ENCODE measurements around the gene RFT1. TPM values are rescaled to one million over a fixed set of nuclear protein-coding genes. Genes with fewer than 3 reads are reported as not detected.

Gene RFT1
- total RNA-seq, 2 experiments from 2014 or later: 55.3 to 58.1 TPM

DNA sequence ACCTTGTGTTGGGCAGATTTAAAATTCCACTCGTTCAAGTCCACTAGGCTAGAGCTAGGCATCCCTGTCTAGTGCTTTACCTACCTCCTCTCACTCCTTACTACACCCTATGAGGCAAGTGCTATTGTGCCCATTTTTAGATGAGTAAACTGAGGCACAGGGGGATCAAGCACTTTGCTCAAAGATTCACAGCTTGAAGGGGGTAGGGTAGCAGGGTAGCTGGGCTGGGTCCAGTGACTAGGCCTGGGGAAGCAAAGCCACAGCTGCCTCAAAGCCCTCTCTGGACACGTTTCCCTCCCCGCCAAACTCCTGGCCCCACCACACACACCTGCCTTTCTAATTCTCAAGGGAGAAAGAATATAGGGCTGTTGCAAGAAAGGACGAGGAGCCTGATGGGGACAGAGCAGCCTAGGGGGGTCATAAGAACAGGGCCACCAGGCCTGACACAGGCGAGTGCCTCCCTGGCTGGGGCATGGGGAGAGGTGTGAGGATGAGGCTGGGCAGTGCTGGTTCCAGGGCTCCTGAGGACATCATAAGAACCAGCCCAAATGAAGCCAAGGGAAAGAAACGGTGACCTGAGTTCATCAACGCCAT lies 49.5 kb downstream of the RFT1 start:
- POLR2A ChIA-PET: no interaction called here

DNA sequence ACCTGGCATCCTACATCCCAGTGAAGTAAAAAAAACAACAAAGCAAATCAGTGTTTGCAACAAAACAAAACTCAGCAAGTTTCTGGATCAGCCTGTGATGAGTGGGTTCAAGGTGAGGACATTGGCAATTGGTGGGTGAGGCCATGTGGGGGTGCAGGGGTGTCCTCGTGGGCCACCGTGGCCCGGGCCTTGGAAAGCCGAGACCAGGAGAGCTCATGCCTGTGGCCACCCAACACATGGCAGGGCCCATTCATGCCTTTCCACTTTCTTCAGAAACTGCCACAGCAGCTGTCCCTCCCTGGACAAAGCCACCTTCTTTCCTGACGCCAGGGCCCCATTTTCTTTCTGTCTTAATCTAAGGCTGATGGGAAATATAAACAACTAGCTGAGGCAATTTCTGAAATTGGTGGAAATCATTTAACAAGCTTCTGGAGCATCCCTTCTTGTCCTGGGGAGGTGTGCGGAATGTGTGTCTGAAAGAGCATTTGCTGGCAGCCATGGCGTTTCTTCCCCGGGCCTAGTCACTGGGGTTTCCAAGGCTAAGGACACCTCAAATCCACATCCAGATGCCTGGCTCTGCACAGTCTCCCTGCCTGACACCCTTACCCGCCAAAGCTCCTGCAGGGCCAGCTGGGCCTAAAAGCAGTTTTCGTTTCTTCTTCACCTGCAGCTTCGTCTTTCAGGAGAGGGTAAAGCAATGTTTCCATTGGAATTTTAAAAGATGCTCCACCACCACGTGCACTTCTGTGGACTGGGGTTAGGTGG lies 50.3 kb downstream of the RFT1 start:
- CTCF ChIA-PET: interaction anchor here (0.9 kb wide), 1 partner anchor 142 kb away, joined by 3 read pairs; no protein-coding TSS in a partner anchor
- POLR2A ChIA-PET: no interaction called here

More for the DNA sequence above, 49.5 kb downstream of the RFT1 start:
- CTCF ChIA-PET: interaction anchor here (0.9 kb wide), 1 partner anchor 143 kb away, joined by 3 read pairs; no protein-coding TSS in a partner anchor

DNA sequence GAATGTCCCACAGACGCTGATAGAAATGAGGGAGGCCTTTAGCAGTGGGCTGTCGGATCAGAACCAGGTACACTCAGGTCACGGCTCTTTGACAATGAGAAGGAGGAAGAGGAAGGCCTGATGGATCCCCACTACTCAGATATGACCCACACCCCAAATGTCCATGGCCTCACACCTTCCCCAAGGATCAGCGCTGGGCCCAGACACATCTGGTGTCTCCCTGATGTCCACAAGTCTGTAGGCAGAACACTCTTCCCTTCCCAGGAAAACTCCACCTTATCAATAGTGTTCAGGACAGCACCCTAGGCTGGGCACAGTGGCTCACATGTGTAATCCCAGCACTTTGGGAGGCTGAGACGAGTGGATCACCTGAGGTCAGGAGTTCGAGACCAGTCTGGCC lies 51.1 kb downstream of the RFT1 start:
- POLR2A ChIA-PET: no interaction called here
- CTCF ChIA-PET: no interaction called here

DNA sequence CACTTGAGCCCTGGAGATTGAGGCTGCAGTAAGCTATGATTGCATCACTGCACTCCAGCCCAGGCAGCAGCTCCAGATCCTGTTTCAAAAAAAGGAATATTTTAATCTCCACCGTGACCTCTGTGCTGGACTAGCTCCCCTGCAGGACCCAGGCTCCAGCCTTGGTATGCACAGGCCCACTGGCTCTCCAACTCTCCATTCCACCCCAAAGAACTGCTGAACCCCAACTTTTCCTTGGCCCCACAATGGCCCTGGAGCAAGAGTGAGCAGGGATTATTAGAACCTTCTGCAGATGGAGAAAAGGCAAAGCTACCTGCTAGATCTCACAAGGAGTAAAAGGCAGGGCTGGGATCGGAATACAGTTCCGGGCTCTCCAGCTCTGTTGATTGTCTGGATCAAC lies 51.6 kb downstream of the RFT1 start:
- CTCF ChIA-PET: no interaction called here

DNA sequence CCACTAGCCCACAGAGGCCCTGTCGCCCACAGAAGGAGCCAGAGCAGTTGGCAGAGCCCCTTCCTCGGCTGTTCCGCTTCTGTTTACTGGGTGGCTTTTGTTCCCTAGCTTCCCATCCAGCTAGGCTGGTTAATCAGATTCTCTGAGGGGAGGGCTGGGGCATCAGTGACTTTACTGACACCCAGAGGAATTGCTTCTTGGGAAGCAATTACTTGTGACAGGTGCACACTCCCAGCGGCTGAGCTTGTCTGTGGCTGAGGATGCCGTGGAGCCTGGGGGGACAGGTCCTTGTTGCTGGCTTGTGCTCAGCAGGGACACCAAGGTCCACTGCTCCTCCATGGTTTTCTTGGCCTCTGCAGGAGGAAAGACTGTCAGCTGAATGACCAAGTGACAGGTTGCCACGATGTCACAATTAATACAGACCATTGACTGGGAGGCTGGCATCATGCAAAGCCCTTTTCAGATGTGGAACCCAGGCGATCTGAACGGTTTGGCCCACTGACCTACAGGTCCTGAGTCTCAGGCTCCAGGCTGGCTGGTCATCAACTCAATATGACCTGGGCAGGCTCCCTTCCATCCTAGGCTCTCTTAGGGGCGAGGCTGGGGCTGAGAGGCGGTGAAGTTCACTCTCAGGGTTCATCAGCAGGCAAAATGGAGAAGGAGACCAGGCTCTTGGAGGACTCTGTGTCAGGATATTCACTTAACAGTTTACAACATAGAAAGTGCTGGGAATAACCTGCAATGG lies 52.6 kb downstream of the RFT1 start:
- ChIA-PET CTCF (no interaction called here), POLR2A (no interaction called here)

More for the DNA sequence above, 51.6 kb downstream of the RFT1 start:
- POLR2A ChIA-PET: no interaction called here

DNA sequence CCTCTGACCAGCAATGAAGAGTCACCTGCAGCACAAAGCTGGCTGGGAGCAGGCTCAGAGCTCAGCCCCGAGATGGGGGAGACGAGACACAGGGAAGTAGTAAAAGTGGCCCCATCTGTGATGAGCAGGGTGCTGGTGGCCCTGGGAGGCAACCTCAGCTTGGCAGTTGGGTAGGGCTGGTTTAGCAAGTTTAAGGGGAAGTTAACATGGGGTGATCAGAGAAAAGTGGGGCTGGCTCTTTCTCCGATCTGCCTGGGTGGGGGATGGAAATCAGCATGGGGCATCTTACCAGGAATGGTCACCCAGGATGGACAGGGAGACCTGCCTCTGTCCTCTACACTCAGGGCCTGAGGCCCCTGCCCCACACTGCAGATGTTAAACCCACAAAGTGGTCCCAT lies 54.5 kb downstream of the RFT1 start:
- ChIA-PET POLR2A (no interaction called here), CTCF (no interaction called here)

DNA sequence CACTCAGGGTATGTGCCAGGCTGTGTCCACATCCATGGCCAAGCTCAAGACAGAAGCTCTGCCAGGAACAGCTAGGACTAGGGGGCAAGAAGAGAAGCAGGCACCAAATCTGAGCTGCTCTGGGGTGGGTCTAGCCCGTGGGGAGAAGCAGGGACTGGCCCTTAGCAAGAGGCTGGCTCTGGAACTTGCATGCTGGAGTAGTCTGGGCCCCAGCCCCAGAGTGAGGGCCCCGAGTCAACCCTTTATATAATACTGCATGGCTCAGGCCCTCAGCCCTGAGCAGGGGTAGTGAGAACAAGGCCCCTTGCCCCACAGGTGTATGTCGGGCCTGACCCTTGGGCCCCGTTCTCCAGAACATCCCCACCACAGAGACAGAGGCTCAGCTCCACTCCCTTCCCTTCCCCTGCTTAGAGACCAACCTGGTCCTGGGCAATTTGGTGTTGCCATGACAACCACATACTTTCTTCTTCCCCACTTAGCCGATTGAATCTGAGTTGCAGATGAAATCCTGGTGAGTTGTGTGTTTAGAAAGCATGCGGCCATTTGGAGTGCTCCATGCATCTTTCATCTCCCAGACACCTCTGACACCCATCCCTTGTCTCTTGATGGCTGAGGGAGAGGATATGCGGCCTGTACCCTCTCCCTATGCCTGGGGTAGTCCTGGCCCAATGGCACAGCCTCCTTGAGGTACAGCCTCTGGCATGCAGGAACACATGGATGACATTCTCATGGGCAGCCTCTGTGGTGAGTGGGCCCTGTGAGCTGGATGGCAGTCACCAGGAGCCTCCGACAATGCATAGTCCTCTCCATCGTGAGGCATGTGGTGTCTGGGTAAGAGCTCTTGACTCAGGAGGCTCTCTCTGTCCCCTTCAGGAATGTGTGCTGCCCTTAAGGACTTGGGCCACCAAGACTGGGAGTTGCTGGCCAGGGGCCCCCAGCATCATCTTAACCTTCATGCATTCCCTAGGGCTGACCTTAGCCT lies 55.2 kb downstream of the RFT1 start:
- CTCF ChIA-PET: no interaction called here
- POLR2A ChIA-PET: no interaction called here

DNA sequence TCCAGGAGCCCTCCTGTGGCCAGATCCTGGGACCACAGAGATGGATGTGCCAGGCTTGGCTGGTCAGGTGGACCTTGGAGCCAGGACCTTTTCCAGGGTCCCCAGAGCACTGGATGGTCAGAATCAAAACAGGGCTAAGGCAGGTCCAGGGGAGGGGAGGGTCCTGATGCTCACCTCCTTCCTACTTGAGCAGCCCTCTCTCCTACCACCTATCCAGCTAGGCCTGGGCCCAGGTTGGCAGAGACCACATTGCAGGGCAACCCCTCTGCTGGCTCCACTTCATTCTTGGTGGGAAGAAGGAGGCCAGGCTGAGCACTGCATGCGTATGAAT lies 55.9 kb downstream of the RFT1 start:
- ChIA-PET POLR2A (no interaction called here), CTCF (no interaction called here)

DNA sequence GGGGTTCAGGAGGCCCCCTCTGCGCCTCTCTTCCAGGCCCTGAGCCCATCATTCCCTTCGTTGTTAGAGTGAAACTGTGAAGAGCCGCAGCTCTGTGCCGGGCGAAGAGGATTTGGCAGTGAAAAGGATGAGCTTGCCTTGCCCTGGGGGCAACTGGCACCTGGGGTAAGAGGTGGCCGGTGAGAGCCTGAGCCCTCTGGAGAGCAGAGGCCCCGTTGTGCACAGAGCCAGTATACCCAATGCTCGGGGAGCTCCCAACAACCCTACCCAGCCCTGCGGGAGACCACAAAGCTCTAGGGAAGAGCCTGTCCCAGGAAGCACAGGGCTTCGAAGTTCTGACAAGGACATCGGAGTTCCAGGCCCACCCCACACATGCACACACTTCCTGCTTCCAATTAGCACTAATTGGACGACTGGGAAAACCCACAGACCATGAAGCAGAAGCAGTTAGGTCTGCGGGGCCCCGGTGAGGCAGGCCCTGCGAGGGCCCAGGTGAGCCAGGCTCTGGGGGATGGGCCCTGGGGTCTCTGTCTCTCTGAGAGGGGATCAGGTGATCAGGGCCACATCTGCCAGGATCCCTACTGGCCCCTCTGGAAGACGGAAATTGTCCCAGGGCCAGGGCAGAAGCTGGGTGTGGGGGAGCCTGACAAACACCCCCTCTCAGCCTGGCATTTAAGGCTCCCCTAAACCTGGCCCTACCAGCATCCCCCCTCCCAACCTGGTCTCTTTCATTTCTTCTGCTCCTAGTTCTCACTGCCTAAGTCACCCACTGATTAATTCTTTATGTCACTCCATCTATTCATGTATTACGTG lies 56.5 kb downstream of the RFT1 start:
- POLR2A ChIA-PET: interaction anchor here (0.6 kb wide), 1 partner anchor 28 kb away, joined by 3 read pairs; the partner anchor contains the start of gene SFMBT1
- CTCF ChIA-PET: interaction anchor here (1.3 to 2.0 kb wide), 3 partner anchors 24 to 46 kb away, joined by 3 to 4 read pairs (median 4); no protein-coding TSS in a partner anchor

DNA sequence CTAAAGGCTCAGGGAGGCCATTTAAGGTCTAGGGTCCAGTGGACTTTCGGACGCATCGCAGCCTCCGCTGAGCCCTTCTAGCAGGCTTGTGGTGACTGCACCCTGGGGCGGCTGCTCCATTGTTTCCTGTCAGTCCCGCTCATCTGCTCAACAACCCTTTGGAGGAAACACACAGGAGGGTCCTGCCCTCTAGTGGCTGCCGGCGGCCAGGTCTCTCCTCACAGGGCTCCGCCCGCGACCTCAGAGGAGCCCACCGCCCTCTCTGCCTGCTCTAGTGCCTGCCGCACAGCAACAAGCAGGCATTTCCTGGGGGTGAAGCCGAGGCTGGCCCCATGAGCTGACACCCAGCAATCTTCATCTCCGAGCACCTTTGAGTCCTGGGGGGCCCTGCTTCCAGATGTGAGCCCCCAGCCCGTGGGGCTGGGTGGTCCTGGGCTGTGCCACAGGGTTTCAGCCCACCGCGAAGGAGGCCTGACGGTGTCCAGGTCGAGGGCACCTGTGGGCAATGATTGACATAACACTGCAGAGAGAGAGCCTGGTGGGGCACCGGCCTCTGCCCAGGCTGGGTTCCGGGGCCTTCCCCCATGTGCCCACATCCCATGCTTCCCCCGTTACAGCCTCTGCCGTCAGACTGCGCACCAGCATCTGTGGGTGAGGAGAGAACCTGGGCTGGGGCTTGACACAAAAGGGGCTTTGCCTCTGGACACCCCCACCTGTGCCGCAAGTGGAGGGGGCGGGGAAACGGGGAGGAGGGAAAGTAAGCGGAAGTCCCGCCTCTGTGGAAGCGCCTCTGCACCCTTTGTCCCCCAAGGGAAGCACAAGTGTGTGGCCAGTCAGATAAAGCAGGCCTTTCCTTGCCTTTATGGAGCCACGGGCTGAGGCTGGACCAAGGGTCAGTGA lies 57.3 kb downstream of the RFT1 start:
- ChIA-PET POLR2A (no interaction called here), CTCF (interaction anchor here (1.0 to 2.0 kb wide), 6 partner anchors 25 to 281 kb away, joined by 3 to 4 read pairs (median 4); no protein-coding TSS in a partner anchor)

DNA sequence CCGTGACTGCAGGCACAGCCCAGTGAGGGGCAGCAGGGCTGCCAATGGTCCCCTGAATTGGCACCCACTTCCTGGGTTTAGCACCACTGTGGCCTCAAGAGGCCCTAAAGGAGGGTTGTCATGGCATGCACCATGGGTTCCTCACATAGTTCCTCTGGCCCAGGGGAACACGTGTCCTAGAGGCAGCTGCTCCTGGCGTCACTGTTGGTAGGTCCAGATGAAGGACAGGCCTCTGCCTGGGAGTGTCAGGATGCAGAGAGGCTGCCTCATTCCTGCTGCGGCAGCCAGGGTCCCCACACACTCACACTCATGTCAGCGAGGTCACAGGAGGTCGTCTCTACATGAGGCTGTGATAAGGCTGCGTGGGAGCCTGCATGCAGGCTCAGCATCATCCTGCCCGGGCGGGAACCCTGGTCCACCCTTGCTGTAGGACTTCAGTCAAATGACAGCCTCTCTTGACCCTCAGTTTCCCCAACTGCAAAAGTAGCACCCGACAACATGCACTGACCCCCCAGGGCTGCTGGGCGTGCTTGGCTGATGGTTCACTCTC lies 58.3 kb downstream of the RFT1 start:
- CTCF ChIA-PET: interaction anchor here (1.1 to 2.0 kb wide), 4 partner anchors 25 to 280 kb away, joined by 3 to 4 read pairs (median 4); no protein-coding TSS in a partner anchor
- POLR2A ChIA-PET: no interaction called here

DNA sequence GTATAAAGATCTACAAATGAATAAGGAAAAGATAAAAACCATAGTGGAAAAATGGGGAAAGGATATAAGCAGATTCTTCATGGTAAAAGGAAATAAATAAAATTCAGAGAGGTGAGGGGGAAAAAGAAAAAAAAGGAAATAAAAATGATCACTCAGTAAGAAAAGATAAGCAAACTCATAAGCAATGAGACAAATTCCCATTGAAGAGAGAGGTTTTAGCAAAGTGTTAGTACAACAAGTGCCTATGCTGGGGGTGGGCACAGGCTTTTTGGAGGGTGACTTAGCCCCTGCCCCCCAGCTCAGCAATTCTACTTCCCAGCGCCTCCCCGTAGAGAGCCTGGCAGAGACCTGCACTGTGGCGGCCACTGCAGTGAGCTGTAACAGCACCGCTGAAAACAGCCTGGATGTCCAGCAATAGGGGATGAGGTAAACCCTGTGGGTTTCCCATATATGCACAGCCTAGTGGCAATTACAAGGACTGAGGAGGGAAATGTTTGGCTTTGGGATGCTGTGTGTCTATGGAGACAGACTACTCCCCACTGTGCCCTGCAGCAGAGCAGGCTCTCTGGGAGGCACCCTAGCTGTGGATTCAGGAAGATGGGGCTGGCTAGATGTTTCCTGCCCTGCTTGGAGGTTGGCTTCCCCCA lies 60.7 kb downstream of the RFT1 start:
- ChIA-PET CTCF (no interaction called here), POLR2A (no interaction called here)

DNA sequence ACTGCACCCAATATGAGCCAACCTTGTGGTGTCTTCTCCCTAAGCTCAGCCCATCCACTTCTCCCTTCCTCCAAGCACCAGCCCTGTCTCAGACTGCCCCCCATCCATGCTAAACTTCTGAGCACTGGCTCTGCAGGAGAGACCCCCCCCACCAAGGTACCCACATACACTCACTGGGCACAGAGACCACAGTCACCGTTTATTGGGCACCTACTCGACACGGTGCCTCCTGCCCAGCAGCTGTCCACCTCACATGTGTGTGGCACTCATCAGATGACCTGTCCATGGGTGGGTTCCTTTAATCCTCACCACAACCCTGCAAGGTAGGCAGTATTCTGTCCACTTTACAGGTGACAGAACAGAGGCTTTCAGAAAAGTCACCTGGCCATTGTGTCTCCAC lies 62.1 kb downstream of the RFT1 start:
- ChIA-PET POLR2A (no interaction called here), CTCF (no interaction called here)

DNA sequence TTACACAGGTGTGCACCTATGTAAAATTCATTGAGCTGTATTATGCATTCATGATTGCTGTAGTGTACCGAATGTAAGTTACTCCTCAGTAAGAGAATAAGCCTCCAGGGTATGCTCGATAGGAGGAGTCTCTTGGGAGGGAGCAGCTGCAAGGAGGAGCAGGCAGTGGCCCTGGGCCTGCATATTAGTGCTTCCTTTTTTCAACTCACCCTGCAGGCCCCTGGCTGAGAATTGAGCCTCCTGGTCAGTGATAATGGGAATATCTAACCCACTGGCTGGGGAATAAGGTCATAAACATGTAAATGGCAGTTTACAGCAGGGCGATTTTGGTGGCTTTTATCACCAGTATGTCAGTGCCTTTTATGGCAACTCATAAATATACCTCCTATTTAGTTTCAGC lies 62.7 kb downstream of the RFT1 start:
- CTCF ChIA-PET: no interaction called here
- POLR2A ChIA-PET: no interaction called here

DNA sequence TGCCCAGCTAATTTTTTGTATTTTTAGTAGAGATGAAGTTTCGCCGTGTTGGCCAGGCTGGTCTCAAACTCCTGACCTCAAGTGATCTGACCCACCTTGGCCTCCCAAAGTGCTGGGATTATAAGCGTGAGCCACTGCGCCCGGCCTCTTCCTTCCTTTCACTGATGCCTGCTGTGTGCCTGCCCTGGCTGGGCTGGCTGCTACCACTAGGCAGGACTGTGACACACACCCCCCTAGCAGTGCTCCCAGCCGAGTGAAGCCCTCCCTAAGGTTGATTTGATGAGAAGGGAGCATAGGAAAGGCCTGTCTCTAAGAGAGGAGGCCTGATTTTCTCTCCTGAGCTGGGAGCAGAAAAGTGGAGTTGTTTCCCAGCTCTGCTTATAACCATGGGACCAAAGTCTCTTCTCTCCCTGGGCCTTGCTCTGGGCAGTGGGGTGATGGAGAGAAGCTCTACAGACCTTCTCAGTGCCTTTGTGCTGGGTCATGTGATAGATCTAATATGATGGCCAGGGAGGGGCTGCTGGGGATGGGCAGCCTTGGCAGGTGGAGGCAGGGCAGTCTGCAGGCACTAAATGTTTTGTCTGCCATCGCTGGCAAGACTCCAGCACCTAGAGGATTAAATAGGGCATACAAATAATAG lies 64.3 kb downstream of the RFT1 start:
- POLR2A ChIA-PET: no interaction called here
- CTCF ChIA-PET: no interaction called here

DNA sequence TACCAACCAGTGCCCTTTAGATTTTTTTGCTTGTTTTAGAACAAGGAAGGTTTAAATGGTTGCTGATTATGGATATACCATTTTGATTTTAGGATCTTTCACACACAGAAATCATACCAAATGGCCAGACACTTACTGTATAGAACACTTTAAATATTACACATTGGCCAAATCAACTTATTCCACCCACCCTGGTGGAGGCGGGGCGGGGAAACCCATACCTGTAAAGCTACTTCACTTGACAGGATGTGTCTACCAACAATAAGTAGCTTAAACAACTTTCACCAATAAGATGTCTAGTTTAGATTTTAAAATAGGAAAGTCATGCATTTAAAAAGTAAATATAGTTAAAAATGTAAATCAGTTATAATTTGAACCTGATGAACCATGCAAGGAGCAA lies 67.3 kb downstream of the RFT1 start:
- CTCF ChIA-PET: no interaction called here
- POLR2A ChIA-PET: no interaction called here

DNA sequence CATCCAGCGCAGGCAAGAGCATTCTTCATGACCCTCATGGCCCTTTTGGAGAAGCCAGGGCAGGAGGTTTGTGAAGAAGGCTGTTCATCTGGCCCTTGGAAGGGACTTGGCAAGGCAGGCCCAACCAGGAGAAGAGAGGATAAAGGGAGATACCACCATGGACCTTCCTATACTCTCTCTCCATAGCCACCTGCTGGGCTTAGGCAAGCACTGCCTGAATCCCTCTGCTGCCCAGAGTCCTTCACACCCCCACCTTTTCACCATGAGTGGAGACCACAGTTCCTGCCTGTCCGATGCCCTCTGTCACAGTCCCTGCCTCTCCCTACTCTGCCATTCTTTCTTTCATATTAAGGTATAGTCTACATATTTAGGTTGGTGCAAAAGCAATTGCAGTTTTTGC lies 73.8 kb downstream of the RFT1 start:
- ChIA-PET POLR2A (no interaction called here), CTCF (no interaction called here)

Measured in activated CD8-positive, alpha-beta memory T cell treated with anti-CD3 and anti-CD28 coated beads for 36 hours (primary cell).